ENCODE data around the gene TMEM207.

TMEM207 gene

GRCh38 chr3:190385731-190386688 is 63.7 kb downstream of the TMEM207 start:
- ChIA-PET CTCF (interaction anchor here (0.6 kb wide), 2 partner anchors 77 to 1028 kb away, joined by 3 read pairs; no protein-coding TSS in a partner anchor), POLR2A (ENCODE audit: low non-redundant PET) (no interaction called here)
- H3K27ac ChIP-seq, result no peak overlapping the region
- DNase-seq (ENCODE audit: low spot score), result peak; percentile 90
- TF ChIP-seq CTCF (conservative IDR thresholded peaks at IDR 0.05; ENCODE audit: low read depth), result no peak

- ChIA-PET CTCF (interaction anchor here (0.6 to 2.2 kb wide), 27 partner anchors 11 to 1184 kb away, joined by 3 to 23 read pairs (median 3); partner anchors contain the start of gene IL1RAP), POLR2A (ENCODE audit: low non-redundant PET) (interaction anchor here (0.6 kb wide), 1 partner anchor 153 kb away, joined by 7 read pairs; no protein-coding TSS in a partner anchor)
- no peak overlapping the region for H3K27ac ChIP-seq
- peak; percentile 60 for TF ChIP-seq CTCF (conservative IDR thresholded peaks at IDR 0.05; ENCODE audit: low read depth)
- peak; percentile 67 for DNase-seq (ENCODE audit: low spot score)
These were observed 65.4 kb downstream of the TMEM207 start for GRCh38 chr3:190384309-190384756.

GRCh38 chr3:190382082-190382481 is 67.6 kb downstream of the TMEM207 start:
- CTCF ChIA-PET, result interaction anchor here (0.6 kb wide), 1 partner anchor 502 kb away, joined by 3 read pairs; no protein-coding TSS in a partner anchor
- H3K27ac ChIP-seq, result no peak overlapping the region
- peak; percentile 71 for DNase-seq (ENCODE audit: low spot score)
- POLR2A ChIA-PET (ENCODE audit: low non-redundant PET), result no interaction called here
- TF ChIP-seq CTCF (conservative IDR thresholded peaks at IDR 0.05; ENCODE audit: low read depth), result no peak

- no peak overlapping the region for H3K27ac ChIP-seq
- ChIA-PET CTCF (interaction anchor here (0.6 kb wide), 1 partner anchor 503 kb away, joined by 3 read pairs; no protein-coding TSS in a partner anchor), POLR2A (ENCODE audit: low non-redundant PET) (no interaction called here)
- DNase-seq (ENCODE audit: low spot score), result no peak
- TF ChIP-seq CTCF (conservative IDR thresholded peaks at IDR 0.05; ENCODE audit: low read depth), result no peak
These were observed 68.3 kb downstream of the TMEM207 start for GRCh38 chr3:190381441-190381840.

- no peak for DNase-seq (ENCODE audit: low spot score)
- TF ChIP-seq CTCF (conservative IDR thresholded peaks at IDR 0.05; ENCODE audit: low read depth), result no peak
- no peak overlapping the region for H3K27ac ChIP-seq
- ChIA-PET CTCF (interaction anchor here (0.6 kb wide), 1 partner anchor 102 kb away, joined by 3 read pairs; no protein-coding TSS in a partner anchor), POLR2A (ENCODE audit: low non-redundant PET) (no interaction called here)
These were observed 69.5 kb downstream of the TMEM207 start for GRCh38 chr3:190380184-190380583.

Data from RWPE1 (cell line).